Measurements from ENCODE around the gene ZNF407. TPM values are rescaled to one million over a fixed set of nuclear protein-coding genes. Genes with fewer than 3 reads are reported as not detected.

Gene ZNF407
- total RNA-seq, 1 donor from 2014 or later: 10.7 TPM

GRCh38 chr18:74616494-74616893 lies 18.8 kb downstream of the ZNF407 start:
- DNase-seq (ENCODE audit: missing footprints) (no peak), ATAC-seq (no peak)
- intact Hi-C loops (cut with DNase I): no loop called here

GRCh38 chr18:74617486-74617885 lies 19.8 kb downstream of the ZNF407 start:
- DNase-seq (ENCODE audit: missing footprints) (no peak), ATAC-seq (no peak)
- intact Hi-C loops (cut with DNase I): no loop called here

- intact Hi-C loops (cut with DNase I): no loop called here
- DNase-seq (ENCODE audit: missing footprints) (no peak), ATAC-seq (no peak)
Observed at GRCh38 chr18:74622072-74622471, 24.4 kb downstream of the ZNF407 start.

GRCh38 chr18:74623047-74623816 lies 25.6 kb downstream of the ZNF407 start:
- intact Hi-C loops (cut with DNase I): no loop called here
- ATAC-seq (no peak), DNase-seq (ENCODE audit: missing footprints) (no peak)

GRCh38 chr18:74624466-74624865 lies 26.8 kb downstream of the ZNF407 start:
- intact Hi-C loops (cut with DNase I): no loop called here
- ATAC-seq (no peak), DNase-seq (ENCODE audit: missing footprints) (no peak)

GRCh38 chr18:74625157-74625556 lies 27.5 kb downstream of the ZNF407 start:
- intact Hi-C loops (cut with DNase I): no loop called here
- ATAC-seq (no peak), DNase-seq (ENCODE audit: missing footprints) (no peak)

GRCh38 chr18:74626049-74626874 lies 28.6 kb downstream of the ZNF407 start:
- intact Hi-C loops (cut with DNase I): no loop called here
- ATAC-seq (no peak), DNase-seq (ENCODE audit: missing footprints) (no peak)

- intact Hi-C loops (cut with DNase I): no loop called here
- DNase-seq (ENCODE audit: missing footprints): no peak
- no peak for ATAC-seq
Observed at GRCh38 chr18:74630804-74631203, 33.1 kb downstream of the ZNF407 start.

- DNase-seq (ENCODE audit: missing footprints) (no peak), ATAC-seq (no peak)
- intact Hi-C loops (cut with DNase I): no loop called here
Observed at GRCh38 chr18:74631212-74631611, 33.5 kb downstream of the ZNF407 start.

- no peak for ATAC-seq
- DNase-seq (ENCODE audit: missing footprints): no peak
- intact Hi-C loops (cut with DNase I): no loop called here
Observed at GRCh38 chr18:74631623-74632350, 34.1 kb downstream of the ZNF407 start.

- ATAC-seq: no peak
Observed at GRCh38 chr18:74632351-74632679, 34.6 kb downstream of the ZNF407 start.

GRCh38 chr18:74632856-74633255 lies 35.2 kb downstream of the ZNF407 start:
- DNase-seq (ENCODE audit: missing footprints) (no peak), ATAC-seq (no peak)
- intact Hi-C loops (cut with DNase I): no loop called here

More at GRCh38 chr18:74632351-74632679, 34.6 kb downstream of the ZNF407 start:
- intact Hi-C loops (cut with DNase I): no loop called here
- DNase-seq (ENCODE audit: missing footprints): no peak

- DNase-seq (ENCODE audit: missing footprints) (no peak), ATAC-seq (no peak)
- intact Hi-C loops (cut with DNase I): no loop called here
Observed at GRCh38 chr18:74633652-74634352, 36.1 kb downstream of the ZNF407 start.

GRCh38 chr18:74635224-74635975 lies 37.7 kb downstream of the ZNF407 start:
- no peak for ATAC-seq
- intact Hi-C loops (cut with DNase I): no loop called here
- no peak for DNase-seq (ENCODE audit: missing footprints)

- DNase-seq (ENCODE audit: missing footprints) (no peak), ATAC-seq (no peak)
- intact Hi-C loops (cut with DNase I): no loop called here
Observed at GRCh38 chr18:74637070-74637469, 39.4 kb downstream of the ZNF407 start.

GRCh38 chr18:74638210-74638609 lies 40.5 kb downstream of the ZNF407 start:
- intact Hi-C loops (cut with DNase I): no loop called here
- ATAC-seq (no peak), DNase-seq (ENCODE audit: missing footprints) (no peak)

GRCh38 chr18:74644713-74645112 lies 47.0 kb downstream of the ZNF407 start:
- no peak for ATAC-seq
- intact Hi-C loops (cut with DNase I): loop anchor here (10.0 kb wide), 1 partner anchor 1710 kb away; no protein-coding TSS in a partner anchor
- DNase-seq (ENCODE audit: missing footprints): no peak

GRCh38 chr18:74645679-74646078 lies 48.0 kb downstream of the ZNF407 start:
- DNase-seq (ENCODE audit: missing footprints): no peak
- intact Hi-C loops (cut with DNase I): loop anchor here (10.0 kb wide), 1 partner anchor 1709 kb away; no protein-coding TSS in a partner anchor
- no peak for ATAC-seq
